NOMO-1 treated with DMSO at 0.1 percent for 48 hours (cell line): Measurements from ENCODE around the gene EIF4G3.
A peak's percentile ranks its signal among the peaks of the same experiment; 100 is the strongest.
"Not testable (repeated sequence)": the region's sequence is repeated elsewhere in the genome, so short reads cannot be mapped to it uniquely, and the experiment has no call there.

Experiments
- DNase-seq: peaks from one replicate; lab custom pipeline; 2025; ENCODE audit not compliant: unreplicated experiment; lab: John Stamatoyannopoulos, UW

Gene EIF4G3

GRCh38 chr1:20956272-20956671 lies 220.4 kb downstream of the EIF4G3 start:
- DNase-seq = no peak

DNA sequence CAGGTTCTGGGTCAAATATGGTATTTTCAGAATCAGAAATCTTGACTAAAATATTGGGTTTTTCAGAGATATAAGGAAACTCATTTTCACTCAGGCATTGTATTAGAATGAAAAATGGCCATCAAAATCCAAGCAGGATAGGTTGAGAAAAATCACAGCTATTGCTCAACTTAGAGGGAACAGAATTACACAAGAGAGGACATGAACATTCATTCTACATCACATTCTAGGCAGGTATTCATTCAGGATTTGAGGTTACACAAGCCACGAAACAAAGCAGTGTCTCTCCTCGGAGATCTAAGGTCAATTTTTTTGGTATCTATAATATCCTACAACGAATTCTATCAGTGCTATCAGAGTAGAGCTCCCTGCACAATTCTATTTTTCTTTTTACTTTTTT lies 226.0 kb downstream of the EIF4G3 start:
- no peak for DNase-seq

GRCh38 chr1:20949871-20950590 lies 226.7 kb downstream of the EIF4G3 start:
- peak; percentile 69 for DNase-seq

- DNase-seq = peak; percentile 85
These were observed 228.6 kb downstream of the EIF4G3 start for GRCh38 chr1:20948101-20948500.

DNA sequence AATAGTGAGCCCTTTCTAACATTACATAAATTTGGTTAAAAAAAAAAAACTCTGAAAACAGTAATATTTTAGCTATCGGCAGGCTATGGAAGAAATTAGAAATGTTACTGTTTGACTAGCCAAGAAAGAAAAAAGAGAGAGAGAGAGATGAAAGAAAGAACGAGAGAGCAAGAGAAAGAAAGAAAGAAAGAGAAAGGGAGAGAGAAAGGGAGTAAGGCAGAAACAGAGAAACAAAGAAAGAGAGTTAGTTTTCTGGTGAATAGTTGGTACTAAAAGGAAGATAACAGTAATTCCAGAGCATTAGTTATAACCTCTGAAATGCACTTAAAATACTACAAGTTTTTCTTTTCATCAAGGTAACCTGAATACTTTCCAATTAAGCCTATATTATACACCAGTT lies 229.3 kb downstream of the EIF4G3 start:
- DNase-seq = no peak

GRCh38 chr1:20936621-20937020 lies 240.1 kb downstream of the EIF4G3 start:
- DNase-seq = no peak

DNA sequence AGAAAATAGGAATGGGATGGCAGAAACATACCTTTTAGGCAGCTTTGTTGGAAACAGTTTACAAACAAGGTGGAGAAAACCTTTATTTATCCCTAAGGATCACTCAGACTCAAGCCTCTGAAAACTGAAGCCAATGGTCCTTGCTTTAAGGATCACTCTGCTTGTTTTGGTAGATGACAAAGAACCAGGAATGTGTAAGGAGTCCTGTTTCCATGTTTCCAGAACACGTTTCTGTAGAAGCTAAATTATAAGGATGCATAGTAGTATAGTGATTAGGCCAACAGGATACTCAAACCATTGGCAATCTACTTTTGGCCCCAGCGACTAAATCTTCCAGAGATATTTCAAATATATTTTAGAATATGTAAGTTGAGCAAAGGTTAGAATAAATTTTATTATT lies 240.5 kb downstream of the EIF4G3 start:
- DNase-seq = no peak

DNA sequence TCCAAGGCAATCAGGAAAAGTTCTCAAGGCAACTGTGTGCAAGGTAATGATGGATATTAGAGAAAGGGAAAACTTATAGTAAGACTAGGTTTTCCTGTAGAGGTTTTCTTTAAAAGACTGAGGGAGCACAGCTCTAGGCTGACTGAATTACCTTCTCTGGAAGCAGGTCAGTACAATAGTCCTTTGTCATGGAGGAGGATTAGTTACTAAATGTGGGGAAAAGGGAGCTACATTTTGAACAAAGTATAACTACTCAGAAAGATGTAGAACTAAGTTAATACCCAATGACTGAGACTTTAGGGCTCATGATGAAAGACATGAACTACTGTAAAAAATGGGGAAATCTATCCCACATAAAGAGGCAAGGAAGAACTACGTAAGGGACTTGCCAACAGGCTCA lies 241.0 kb downstream of the EIF4G3 start:
- no peak for DNase-seq

- DNase-seq = peak; percentile 74
These were observed 244.2 kb downstream of the EIF4G3 start for GRCh38 chr1:20932437-20932977.

DNA sequence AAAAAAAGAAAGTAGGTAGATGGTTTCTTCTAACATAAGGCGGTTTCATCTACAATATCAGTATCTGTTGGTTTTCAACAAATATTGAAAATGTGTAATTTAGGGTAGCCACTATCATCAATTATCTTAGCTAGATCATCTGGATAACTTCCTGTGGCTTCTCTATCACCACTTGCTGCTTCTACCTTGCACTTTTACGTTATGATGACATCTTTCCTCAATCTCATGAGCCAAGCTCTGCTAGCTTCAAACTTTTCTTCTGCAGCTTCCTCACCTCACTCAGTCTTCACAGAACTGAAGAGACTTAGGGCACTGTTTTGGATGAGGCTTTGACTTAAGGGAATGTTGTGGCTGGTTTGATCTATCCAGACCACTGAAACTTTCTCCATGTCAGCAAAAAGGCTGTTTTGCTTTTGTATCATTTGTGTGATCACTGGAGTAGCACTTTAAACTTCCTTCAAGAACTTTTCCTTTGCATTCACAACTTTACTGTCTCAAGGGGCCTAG lies 244.7 kb downstream of the EIF4G3 start:
- peak; percentile 3 for DNase-seq

- DNase-seq = no peak
These were observed 246.3 kb downstream of the EIF4G3 start for GRCh38 chr1:20930427-20930826.

GRCh38 chr1:20928146-20928545 lies 248.6 kb downstream of the EIF4G3 start:
- DNase-seq = peak; percentile 65

DNA sequence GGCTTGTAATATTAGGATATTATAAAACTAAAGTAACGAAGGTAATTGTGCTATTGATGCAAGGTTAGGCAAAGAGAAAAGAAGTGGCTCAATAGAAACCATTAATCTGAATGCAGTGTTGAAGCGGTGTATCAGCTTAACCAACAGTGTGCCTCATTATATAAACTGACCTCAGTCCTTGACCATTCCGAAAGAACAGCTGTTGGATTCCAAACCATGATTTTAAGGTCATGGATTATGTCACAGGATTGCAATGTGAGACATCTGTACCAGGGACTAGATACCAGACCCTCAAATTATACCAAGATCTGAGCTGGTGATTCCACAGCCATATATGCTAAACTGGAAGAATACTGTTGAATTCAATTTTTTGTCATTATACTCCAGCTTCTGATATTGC lies 255.4 kb downstream of the EIF4G3 start:
- DNase-seq = no peak

DNA sequence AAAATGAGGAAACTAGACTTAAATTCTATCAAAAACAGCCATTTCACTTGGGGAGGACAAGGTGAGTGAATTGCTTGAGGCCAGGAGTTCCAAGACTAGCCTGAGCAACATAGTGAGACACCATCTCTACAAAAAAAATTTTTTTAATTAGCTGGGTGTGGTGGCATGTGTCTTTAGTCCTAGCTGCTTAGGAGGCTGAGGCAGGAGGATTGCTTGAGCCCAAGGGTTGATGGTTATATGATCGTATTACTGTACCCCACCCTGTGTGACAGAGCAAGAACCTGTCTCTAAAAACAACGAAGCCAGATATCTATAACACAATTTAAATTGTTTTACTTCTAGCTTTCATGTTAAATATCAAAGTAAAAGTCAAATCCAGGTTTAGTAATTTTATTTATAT lies 263.5 kb downstream of the EIF4G3 start:
- DNase-seq = no peak

DNA sequence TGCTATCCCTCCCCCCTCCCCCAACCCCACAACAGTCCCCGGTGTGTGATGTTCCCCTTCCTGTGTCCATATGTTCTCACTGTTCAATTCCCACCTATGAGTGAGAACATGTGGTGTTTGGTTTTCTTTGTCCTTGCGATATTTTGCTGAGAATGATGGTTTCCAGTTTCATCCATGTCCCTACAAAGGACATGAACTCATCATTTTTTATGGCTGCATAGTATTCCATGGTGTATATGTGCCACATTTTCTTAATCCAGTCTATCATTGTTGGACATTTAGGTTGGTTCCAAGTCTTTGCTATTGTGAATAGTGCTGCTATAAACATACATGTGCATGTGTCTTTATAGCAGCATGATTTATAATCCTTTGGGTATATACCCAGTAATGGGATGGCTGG lies 269.2 kb downstream of the EIF4G3 start:
- not testable (repeated sequence) for DNase-seq

- no peak for DNase-seq
These were observed 273.3 kb downstream of the EIF4G3 start for GRCh38 chr1:20903437-20903836.

DNA sequence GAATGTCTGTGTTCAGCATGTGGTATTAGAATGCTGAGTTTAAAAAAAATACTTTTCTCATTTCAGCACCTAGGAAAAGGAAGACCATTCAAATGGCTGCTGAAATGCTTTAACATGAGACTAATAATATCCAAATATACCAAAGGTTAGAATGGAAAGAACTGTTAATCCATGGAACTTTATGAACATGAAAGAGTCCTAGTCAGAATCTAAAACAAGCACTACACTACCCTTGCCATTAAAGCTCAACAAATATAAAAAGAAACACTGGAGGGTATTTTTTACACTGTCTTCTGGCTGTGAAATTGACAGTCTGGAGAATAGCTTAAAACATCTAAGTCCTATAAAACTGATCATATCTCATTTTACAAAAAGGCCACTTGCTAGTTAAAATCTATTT lies 276.6 kb downstream of the EIF4G3 start:
- DNase-seq = no peak

DNA sequence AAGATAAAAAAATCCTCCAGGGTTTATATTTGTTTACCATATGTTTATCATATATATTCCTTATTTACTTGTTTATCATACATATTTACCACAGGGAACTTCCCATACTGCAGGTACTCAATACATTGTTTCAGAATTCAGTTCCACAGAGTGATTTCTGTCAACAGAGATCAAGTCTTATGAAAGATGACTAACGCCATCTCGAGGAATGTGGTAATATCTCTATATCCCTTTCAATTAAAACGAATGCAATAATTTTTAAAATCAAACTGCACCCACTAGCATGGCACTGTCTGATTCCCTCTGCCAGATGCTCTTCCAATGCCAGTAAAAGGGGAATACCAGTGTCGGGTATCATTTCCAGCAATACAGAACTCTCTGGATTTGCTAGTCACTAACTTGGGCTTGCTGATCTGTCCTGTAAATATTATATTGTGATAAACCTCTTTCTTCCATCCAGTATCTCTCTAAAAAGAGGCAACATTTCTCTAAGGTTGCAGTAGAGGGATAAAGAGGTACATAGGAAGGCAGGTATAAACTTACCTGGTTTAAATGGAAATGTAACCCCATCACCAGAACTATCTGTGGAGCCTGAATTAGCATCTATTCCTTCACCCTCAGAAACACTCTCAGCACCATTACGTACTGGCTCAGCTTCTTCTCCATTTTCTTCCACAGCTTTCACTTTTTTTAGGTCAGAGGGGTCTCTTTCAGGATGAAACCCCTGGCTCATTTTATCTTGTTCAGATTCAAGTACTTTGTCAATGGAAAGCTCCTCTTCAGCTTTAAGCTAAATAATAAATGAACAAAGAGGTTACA lies 277.3 kb downstream of the EIF4G3 start:
- DNase-seq = no peak

GRCh38 chr1:20896826-20897225 lies 279.9 kb downstream of the EIF4G3 start:
- DNase-seq = no peak

- no peak for DNase-seq
These were observed 282.8 kb downstream of the EIF4G3 start for GRCh38 chr1:20893931-20894330.

DNA sequence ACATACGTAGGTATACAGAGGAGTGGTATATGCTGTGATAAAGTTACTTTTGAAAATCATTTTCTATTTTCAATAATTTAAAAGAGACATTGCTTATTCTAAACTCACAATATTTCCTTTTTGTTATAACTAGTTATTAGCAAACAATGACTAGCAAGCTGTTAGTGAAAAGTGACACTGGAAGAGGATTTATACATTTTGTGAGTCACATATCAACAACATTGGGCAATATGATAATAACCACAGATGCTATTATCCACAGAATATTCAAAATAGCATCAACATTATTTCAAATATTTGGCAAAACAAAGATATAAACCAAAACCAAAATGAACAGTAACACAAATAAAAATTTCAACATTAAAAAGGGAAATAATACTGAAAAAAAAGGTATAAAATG lies 285.6 kb downstream of the EIF4G3 start:
- DNase-seq = no peak

- no peak for DNase-seq
These were observed 289.5 kb downstream of the EIF4G3 start for GRCh38 chr1:20887246-20887645.
